Pancreas (tissue), 10 donors: Measurements from ENCODE around the gene FOXO6. TPM values are rescaled to one million over a fixed set of nuclear protein-coding genes. Genes with fewer than 3 reads are reported as not detected.

Experiments used
- ATAC-seq, 4 donors: fragments of 200-7000 bp; cut with Tn5 transposase; one replicate each; pipeline versions ENCODE4 v1.8.0 to v1.9.1; 2020; ENCODE audit warnings: mild to moderate bottlenecking in 4 of 4, moderate library complexity in 4 of 4
- DNase-seq, 6 donors: peaks; one replicate each; pipeline ENCODE4 v3.0.0-alpha.2; 2020
- FAIRE-seq: peaks from 2 replicates; lab custom pipeline; 2012; peaks lifted over from hg19 to GRCh38; lab: Jason Lieb, UNC
- H3K27ac ChIP-seq, 4 donors: fragments of 200-600 bp; sonication (generic); 1 replicate in 3 of 4; 2 replicates in 1 of 4; pipeline versions ENCODE4 v1.5.0 to v1.8.0; 2020
- H3K27me3 ChIP-seq, 4 donors: fragments of 200-600 bp; one replicate each; pipeline ENCODE4 v1.8.0; 2021
- H3K36me3 ChIP-seq, 3 donors: fragments of 200-600 bp; sonication (generic) in 1 of 3; one replicate each; pipeline versions ENCODE4 v1.5.0 to v1.8.0; 2020 to 2021
- H3K4me1 ChIP-seq, 3 donors: fragments of 200-600 bp; one replicate each; pipeline ENCODE4 v1.8.0; 2021
- H3K4me3 ChIP-seq, 4 donors: fragments of 200-600 bp; sonication (generic) in 2 of 4; one replicate each; pipeline versions ENCODE4 v1.5.0 to v1.8.0; 2020 to 2021
- H3K9me3 ChIP-seq, 4 donors: fragments of 200-600 bp; one replicate each; pipeline ENCODE4 v1.8.0; 2021
- CTCF ChIP-seq, 4 donors: fragments of 200-600 bp; sonication (generic) in 3 of 4; IDR thresholded peaks; one replicate each; pipeline versions ENCODE4 v1.5.0 to v1.8.0; 2021; ENCODE audit warnings: antibody characterized with exemption in 4 of 4
- WGBS, 2 donors: extraction: QIAGEN DNeasy Blood & Tissue Kit; methylation state at CpG; one replicate each; pipeline ENCODE4 v1.1.7; 2013; 5-methylcytosine and 5-hydroxymethylcytosine counted together
- intact Hi-C, 3 donors: fragments of 100-400 bp; cut with DNase I; formaldehyde crosslinking; loops; one replicate each; pipeline versions ENCODE4 v1.11.1 to v1.14.2; 2022
- polyA plus RNA-seq, 2 donors: library from polyadenylated mRNA; stranded (reverse); fragments of 200-250 nt; gene quantifications; one replicate each; pipeline ENCODE4 v1.2.3, GENCODE V29; 2013
- total RNA-seq, 6 donors: library from RNA; stranded (reverse); fragmentation: NEBNext Ultra II Directional in 4 of 6; extraction: Animal tissue kit (Norgen Biotek cat#: 25700) in 4 of 6; gene quantifications; one replicate each; pipeline versions ENCODE4 v1.2.1 to v1.2.4, GENCODE V29; 2021 to 2023
- donor health status: healthy with polysubstance abuse.
- donor health status: DM: no; HTN: no; CAD: no; lungs with moderate emphysema.
- donor health status: DM: no; HTN: no; CAD: no.
- donor health status: control.
- donor health status: control.
- donor health status: Bipolar disorder and iron deficiency.
- donor health status: DM: yes; HTN: yes; CAD: no.
- donor health status: DM: no; HTN: no; CAD: no.
- donor health status: DM: no; HTN: no; CAD: no.
- donor health status: DM: yes; HTN: yes; CAD: no.

The FOXO6 gene
- total and polyA plus RNA-seq, 8 donors = 0.79 to 2.0 (median 1.2) TPM

DNA sequence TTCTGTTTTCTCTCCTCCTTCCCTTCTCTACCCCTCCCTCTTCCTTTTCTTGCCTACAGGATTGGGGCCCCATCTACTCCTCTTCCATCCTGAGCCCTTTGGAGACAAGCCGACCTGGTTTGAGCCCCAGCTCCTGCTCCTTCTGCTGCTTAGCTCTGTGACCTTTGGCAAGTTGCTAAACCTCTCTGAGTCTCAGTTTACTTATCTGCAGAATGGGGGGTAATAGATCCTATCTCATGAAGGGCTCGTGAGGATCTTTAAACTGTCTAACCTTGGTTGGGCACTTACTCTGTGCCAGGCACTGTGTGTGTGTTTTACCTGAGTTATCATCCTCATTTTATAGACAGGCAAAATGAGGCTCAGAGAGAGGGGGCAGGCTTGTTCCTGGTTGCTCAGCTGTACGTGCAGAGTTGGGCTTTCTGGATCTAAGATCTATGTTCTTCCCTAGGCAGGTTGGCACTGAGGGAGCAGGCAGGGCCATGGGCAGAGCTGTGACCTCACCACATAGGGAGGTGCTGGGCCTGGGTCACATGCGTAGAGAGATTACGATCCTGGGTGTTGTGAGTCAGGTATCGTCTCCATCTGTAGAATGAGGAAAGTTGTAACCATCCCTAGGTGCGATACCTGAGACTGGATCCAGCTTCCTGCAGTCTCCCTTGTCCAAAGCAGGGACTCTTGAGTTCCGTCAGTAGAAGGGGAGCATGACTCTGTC is 58.5 kb downstream of the FOXO6 start:
- no peak for DNase-seq
- H3K9me3 ChIP-seq = no peaks in the 10 kb centered on the region
- ATAC-seq = no peak
- WGBS, 2 donors = 82 to 83% methylated on average over 8 of the region's 8 CpGs
- no peaks in the 10 kb centered on the region for H3K4me1 ChIP-seq
- no peak for FAIRE-seq
- intact Hi-C loops = loop anchor here (5.0 to 10.0 kb wide), 3 partner anchors 137 to 152 kb away; no protein-coding TSS in a partner anchor
- H3K4me3 ChIP-seq = no peak overlapping the region
- no peaks in the 10 kb centered on the region for H3K27me3 ChIP-seq
- peak overlapping the region in 3 of 4 donors; percentile 55 to 71 (median 58) for H3K27ac ChIP-seq
- no peaks in the 10 kb centered on the region for H3K36me3 ChIP-seq
- no peak for TF ChIP-seq CTCF (IDR thresholded peaks at IDR 0.05)

GRCh38 chr1:41420351-41420750 is 59.1 kb downstream of the FOXO6 start:
- ATAC-seq = no peak

GRCh38 chr1:41420860-41421259 is 59.6 kb downstream of the FOXO6 start:
- FAIRE-seq = no peak
- no peak for TF ChIP-seq CTCF (IDR thresholded peaks at IDR 0.05)
- H3K27me3 ChIP-seq = no peaks in the 10 kb centered on the region
- 74 to 83% methylated on average over 3 of the region's 3 CpGs for WGBS, 2 donors
- H3K36me3 ChIP-seq = no peaks in the 10 kb centered on the region
- no peaks in the 10 kb centered on the region for H3K9me3 ChIP-seq
- H3K4me1 ChIP-seq = no peaks in the 10 kb centered on the region
- DNase-seq = no peak
- H3K27ac ChIP-seq = no peak overlapping the region
- intact Hi-C loops = no loop called here
- no peak for ATAC-seq
- no peak overlapping the region for H3K4me3 ChIP-seq

More at GRCh38 chr1:41420351-41420750, 59.1 kb downstream of the FOXO6 start:
- no peak for DNase-seq
- Histone ChIP-seq H3K27ac (no peak overlapping the region), H3K4me3 (no peak overlapping the region), H3K36me3 (no peaks in the 10 kb centered on the region), H3K9me3 (no peaks in the 10 kb centered on the region), H3K4me1 (no peaks in the 10 kb centered on the region), H3K27me3 (no peaks in the 10 kb centered on the region)
- no peak for FAIRE-seq
- no peak for TF ChIP-seq CTCF (IDR thresholded peaks at IDR 0.05)
- intact Hi-C loops = no loop called here
- WGBS, 2 donors = 81 to 89% methylated on average over 4 of the region's 4 CpGs

GRCh38 chr1:41422306-41422705 is 61.1 kb downstream of the FOXO6 start:
- Histone ChIP-seq H3K27me3 (no peaks in the 10 kb centered on the region), H3K27ac (no peak overlapping the region), H3K36me3 (no peaks in the 10 kb centered on the region), H3K9me3 (no peaks in the 10 kb centered on the region), H3K4me3 (no peak overlapping the region), H3K4me1 (no peaks in the 10 kb centered on the region)
- 83 to 87% methylated on average over 6 of the region's 6 CpGs for WGBS, 2 donors
- FAIRE-seq (no peak), DNase-seq (no peak), ATAC-seq (no peak)
- intact Hi-C loops = no loop called here
- no peak for TF ChIP-seq CTCF (IDR thresholded peaks at IDR 0.05)
